ENCODE data around the gene ZSCAN30.

ZSCAN30 gene

GRCh38 chr18:35296060-35296459, 6.0 kb upstream of the ZSCAN30 start:
- peaks cover 4% of the 10 kb centered on the region; the same call in 1 of the 2 replicates for H3K36me3 ChIP-seq (ENCODE audit: insufficient read depth, low read length)
- H3K4me1 ChIP-seq (ENCODE audit: insufficient read depth, low read length) = no peaks in the 10 kb centered on the region
- H3K9me3 ChIP-seq (ENCODE audit: control insufficient read depth, insufficient read depth, low read length) = peaks cover 3% of the 10 kb centered on the region; the same call in 1 of the 2 replicates
- no peak overlapping the region for H3K9ac ChIP-seq (ENCODE audit: low read depth, low read length)

DNA sequence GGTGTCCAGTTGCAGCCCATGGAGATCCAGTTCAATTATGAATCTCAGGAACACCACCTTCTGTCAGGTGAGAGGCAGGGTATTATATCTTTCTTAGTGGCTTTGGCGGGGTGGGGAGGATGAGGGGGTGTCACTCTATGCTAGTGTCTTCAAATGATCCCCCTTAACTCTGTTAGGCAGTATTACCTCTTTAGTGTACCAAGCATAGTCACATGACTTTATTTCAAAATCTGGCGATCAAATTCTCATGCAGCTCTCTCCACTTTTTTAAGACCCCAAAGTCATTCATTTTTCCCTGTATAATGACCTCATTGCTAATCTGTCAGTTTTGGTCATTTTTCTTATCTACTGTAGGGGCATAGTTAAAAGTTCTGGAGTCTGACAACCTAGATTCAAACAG, 1.1 kb upstream of the ZSCAN30 start:
- peak overlapping the region; percentile 92; the same call in 1 of the 2 replicates for H3K9ac ChIP-seq (ENCODE audit: low read depth, low read length)
- no peaks in the 10 kb centered on the region for H3K4me1 ChIP-seq (ENCODE audit: insufficient read depth, low read length)
- H3K36me3 ChIP-seq (ENCODE audit: insufficient read depth, low read length) = peaks cover 4% of the 10 kb centered on the region; the same call in 1 of the 2 replicates
- H3K9me3 ChIP-seq (ENCODE audit: control insufficient read depth, insufficient read depth, low read length) = peaks cover 2% of the 10 kb centered on the region; the same call in 1 of the 2 replicates

DNA sequence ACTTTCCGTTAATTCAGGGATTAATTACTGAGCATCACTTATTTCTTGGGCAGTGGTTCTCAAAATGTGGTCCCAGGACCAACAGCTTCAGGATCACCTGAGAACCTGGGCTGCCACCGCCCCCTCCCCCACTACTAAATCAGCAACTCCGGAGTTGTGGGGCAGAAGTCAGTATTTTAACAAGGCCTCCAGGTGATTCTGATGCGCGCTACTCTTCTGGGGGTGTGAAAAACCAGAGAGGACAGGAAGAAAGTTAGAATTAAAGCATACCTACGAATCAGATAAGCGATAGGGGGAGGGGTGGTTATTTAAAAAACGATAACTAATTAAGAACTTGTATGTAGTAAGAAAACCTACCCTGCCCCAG, 319 bp downstream of the ZSCAN30 start:
- H3K4me1 ChIP-seq (ENCODE audit: insufficient read depth, low read length) = no peaks in the 10 kb centered on the region
- H3K9me3 ChIP-seq (ENCODE audit: control insufficient read depth, insufficient read depth, low read length) = peaks cover 6% of the 10 kb centered on the region; the same call in 1 of the 2 replicates
- H3K36me3 ChIP-seq (ENCODE audit: insufficient read depth, low read length) = no peaks in the 10 kb centered on the region
- peak overlapping the region; percentile 92 for H3K9ac ChIP-seq (ENCODE audit: low read depth, low read length)

GRCh38 chr18:35289293-35289692, 736 bp downstream of the ZSCAN30 start:
- no peaks in the 10 kb centered on the region for H3K36me3 ChIP-seq (ENCODE audit: insufficient read depth, low read length)
- peak overlapping the region; percentile 92 for H3K9ac ChIP-seq (ENCODE audit: low read depth, low read length)
- no peaks in the 10 kb centered on the region for H3K4me1 ChIP-seq (ENCODE audit: insufficient read depth, low read length)
- H3K9me3 ChIP-seq (ENCODE audit: control insufficient read depth, insufficient read depth, low read length) = peaks cover 8% of the 10 kb centered on the region; the same call in 1 of the 2 replicates

- Histone ChIP-seq H3K9me3 (ENCODE audit: control insufficient read depth, insufficient read depth, low read length) (peaks cover 24% of the 10 kb centered on the region), H3K36me3 (ENCODE audit: insufficient read depth, low read length) (no peaks in the 10 kb centered on the region), H3K4me1 (ENCODE audit: insufficient read depth, low read length) (no peaks in the 10 kb centered on the region), H3K9ac (ENCODE audit: low read depth, low read length) (no peak overlapping the region)
Measured at GRCh38 chr18:35284841-35285240, 5.2 kb downstream of the ZSCAN30 start.

- H3K9me3 ChIP-seq (ENCODE audit: control insufficient read depth, insufficient read depth, low read length) = peaks cover 29% of the 10 kb centered on the region
- no peaks in the 10 kb centered on the region for H3K36me3 ChIP-seq (ENCODE audit: insufficient read depth, low read length)
- H3K4me1 ChIP-seq (ENCODE audit: insufficient read depth, low read length) = no peaks in the 10 kb centered on the region
- no peak overlapping the region for H3K9ac ChIP-seq (ENCODE audit: low read depth, low read length)
Measured at GRCh38 chr18:35283923-35284794, 5.9 kb downstream of the ZSCAN30 start.

- Histone ChIP-seq H3K36me3 (ENCODE audit: insufficient read depth, low read length) (no peaks in the 10 kb centered on the region; the same call in 1 of the 2 replicates), H3K4me1 (ENCODE audit: insufficient read depth, low read length) (no peaks in the 10 kb centered on the region), H3K9ac (ENCODE audit: low read depth, low read length) (no peak overlapping the region), H3K9me3 (ENCODE audit: control insufficient read depth, insufficient read depth, low read length) (peaks cover 29% of the 10 kb centered on the region)
Measured at GRCh38 chr18:35282353-35282752, 7.7 kb downstream of the ZSCAN30 start.

GRCh38 chr18:35278969-35279368, 11.1 kb downstream of the ZSCAN30 start:
- H3K9me3 ChIP-seq (ENCODE audit: control insufficient read depth, insufficient read depth, low read length) = peaks cover 21% of the 10 kb centered on the region
- H3K36me3 ChIP-seq (ENCODE audit: insufficient read depth, low read length) = no peaks in the 10 kb centered on the region; the same call in 1 of the 2 replicates
- no peak overlapping the region for H3K9ac ChIP-seq (ENCODE audit: low read depth, low read length)
- H3K4me1 ChIP-seq (ENCODE audit: insufficient read depth, low read length) = no peaks in the 10 kb centered on the region

GRCh38 chr18:35278085-35278484, 11.9 kb downstream of the ZSCAN30 start:
- no peaks in the 10 kb centered on the region; the same call in 1 of the 2 replicates for H3K36me3 ChIP-seq (ENCODE audit: insufficient read depth, low read length)

GRCh38 chr18:35277633-35278032, 12.4 kb downstream of the ZSCAN30 start:
- Histone ChIP-seq H3K36me3 (ENCODE audit: insufficient read depth, low read length) (no peaks in the 10 kb centered on the region; the same call in 1 of the 2 replicates), H3K9me3 (ENCODE audit: control insufficient read depth, insufficient read depth, low read length) (peaks cover 13% of the 10 kb centered on the region)

More at GRCh38 chr18:35278085-35278484, 11.9 kb downstream of the ZSCAN30 start:
- H3K4me1 ChIP-seq (ENCODE audit: insufficient read depth, low read length) = no peaks in the 10 kb centered on the region
- H3K9me3 ChIP-seq (ENCODE audit: control insufficient read depth, insufficient read depth, low read length) = peaks cover 16% of the 10 kb centered on the region
- H3K9ac ChIP-seq (ENCODE audit: low read depth, low read length) = no peak overlapping the region

GRCh38 chr18:35276267-35276666, 13.8 kb downstream of the ZSCAN30 start:
- H3K9me3 ChIP-seq (ENCODE audit: control insufficient read depth, insufficient read depth, low read length) = peaks cover 7% of the 10 kb centered on the region
- H3K4me1 ChIP-seq (ENCODE audit: insufficient read depth, low read length) = no peaks in the 10 kb centered on the region
- no peaks in the 10 kb centered on the region; the same call in 1 of the 2 replicates for H3K36me3 ChIP-seq (ENCODE audit: insufficient read depth, low read length)
- H3K9ac ChIP-seq (ENCODE audit: low read depth, low read length) = no peak overlapping the region

More at GRCh38 chr18:35277633-35278032, 12.4 kb downstream of the ZSCAN30 start:
- H3K9ac ChIP-seq (ENCODE audit: low read depth, low read length) = no peak overlapping the region
- no peaks in the 10 kb centered on the region for H3K4me1 ChIP-seq (ENCODE audit: insufficient read depth, low read length)

DNA sequence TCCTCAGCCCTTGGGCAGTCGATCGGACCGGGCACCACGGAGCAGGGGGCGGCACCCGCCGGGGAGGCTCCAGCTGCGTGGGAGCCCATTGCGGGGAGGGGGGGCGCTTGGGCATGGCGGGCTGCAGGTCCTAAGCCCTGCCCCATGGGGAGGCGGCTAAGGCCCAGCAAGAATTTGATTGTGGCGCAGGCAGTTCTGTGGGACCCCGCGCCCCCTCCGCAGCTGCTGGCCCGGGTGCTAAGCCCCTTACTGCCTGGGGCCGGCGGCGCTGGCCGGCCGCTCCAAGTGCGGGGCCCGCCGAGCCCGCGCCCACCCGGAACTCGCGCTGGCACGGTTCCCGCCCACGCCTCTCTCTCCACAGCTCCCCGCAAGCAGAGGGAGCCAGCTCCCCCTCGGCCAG, 18.4 kb downstream of the ZSCAN30 start:
- Histone ChIP-seq H3K9me3 (ENCODE audit: control insufficient read depth, insufficient read depth, low read length) (peaks cover 4% of the 10 kb centered on the region; the same call in 1 of the 2 replicates), H3K36me3 (ENCODE audit: insufficient read depth, low read length) (no peaks in the 10 kb centered on the region), H3K9ac (ENCODE audit: low read depth, low read length) (no peak overlapping the region), H3K4me1 (ENCODE audit: insufficient read depth, low read length) (no peaks in the 10 kb centered on the region)

DNA sequence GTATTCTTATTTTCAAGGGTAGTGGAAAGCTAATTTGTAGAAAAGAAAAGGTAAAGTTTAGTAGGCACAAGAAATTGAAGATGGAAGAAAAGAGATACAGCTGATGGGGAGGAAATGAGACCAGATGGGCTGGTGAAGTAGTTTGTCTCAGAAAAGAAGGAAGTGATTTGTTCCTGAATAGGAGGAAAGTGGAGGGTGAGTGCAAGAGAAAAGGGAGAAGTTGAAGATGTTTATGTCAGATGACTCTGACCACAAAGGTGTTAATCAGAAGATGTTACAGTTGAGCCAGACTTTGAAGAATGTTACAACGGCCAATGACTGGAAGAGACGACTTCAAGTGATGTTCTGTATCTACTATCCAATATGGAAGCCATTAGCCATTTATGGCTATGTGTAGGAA, 21.2 kb downstream of the ZSCAN30 start:
- Histone ChIP-seq H3K36me3 (ENCODE audit: insufficient read depth, low read length) (no peaks in the 10 kb centered on the region), H3K9me3 (ENCODE audit: control insufficient read depth, insufficient read depth, low read length) (peaks cover 4% of the 10 kb centered on the region; the same call in 1 of the 2 replicates), H3K4me1 (ENCODE audit: insufficient read depth, low read length) (no peaks in the 10 kb centered on the region), H3K9ac (ENCODE audit: low read depth, low read length) (no peak overlapping the region)

- H3K4me1 ChIP-seq (ENCODE audit: insufficient read depth, low read length) = no peaks in the 10 kb centered on the region
- peaks cover 4% of the 10 kb centered on the region; the same call in 1 of the 2 replicates for H3K9me3 ChIP-seq (ENCODE audit: control insufficient read depth, insufficient read depth, low read length)
- no peak overlapping the region for H3K9ac ChIP-seq (ENCODE audit: low read depth, low read length)
- H3K36me3 ChIP-seq (ENCODE audit: insufficient read depth, low read length) = no peaks in the 10 kb centered on the region
Measured at GRCh38 chr18:35267809-35268208, 22.2 kb downstream of the ZSCAN30 start.

DNA sequence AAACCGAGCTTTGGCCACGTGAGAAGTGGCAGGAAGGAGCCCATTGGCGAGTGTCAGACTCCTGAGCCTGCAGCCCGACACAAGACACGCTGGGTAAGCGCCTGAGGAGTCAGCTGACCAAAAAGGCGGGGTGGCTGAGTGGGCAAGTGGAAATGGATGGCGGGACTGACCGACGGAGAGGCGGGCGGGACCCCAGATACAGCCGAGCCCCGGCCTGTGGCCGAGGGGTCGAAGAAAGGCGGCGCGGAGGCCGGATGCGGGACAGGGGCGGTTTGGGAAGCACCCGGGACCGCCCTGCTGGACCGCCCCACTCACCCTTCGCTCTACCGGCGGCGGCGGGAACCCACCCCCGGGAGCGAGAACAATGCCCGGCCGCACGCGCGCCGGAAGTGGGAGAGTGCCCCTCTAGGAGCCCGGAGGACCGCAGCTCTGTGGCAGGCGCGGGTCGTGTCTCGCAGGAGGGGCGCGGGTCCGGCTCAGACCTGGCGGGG, 22.8 kb downstream of the ZSCAN30 start:
- Histone ChIP-seq H3K9ac (ENCODE audit: low read depth, low read length) (peak overlapping the region; percentile 15; the same call in 1 of the 2 replicates), H3K36me3 (ENCODE audit: insufficient read depth, low read length) (no peaks in the 10 kb centered on the region), H3K9me3 (ENCODE audit: control insufficient read depth, insufficient read depth, low read length) (peaks cover 4% of the 10 kb centered on the region; the same call in 1 of the 2 replicates), H3K4me1 (ENCODE audit: insufficient read depth, low read length) (no peaks in the 10 kb centered on the region)
